Ovary (tissue), 3 donors: ENCODE data around the gene SMIM41.

ENCODE experiments used
- CTCF ChIP-seq, 3 donors: fragments of 450-650 bp in 2 of 3; fragments of 200-600 bp in 1 of 3; IDR thresholded peaks; one replicate each; pipeline versions ENCODE4 v1.5.1 to v1.8.0; 2016 to 2022; ENCODE audit warnings: antibody characterized with exemption in 3 of 3, mild to moderate bottlenecking in 1 of 3
- POLR2A ChIP-seq: fragments of 450-650 bp; IDR thresholded peaks from one replicate; pipeline ENCODE4 v1.6.1; 2017; ENCODE audit warnings: antibody characterized with exemption, mild to moderate bottlenecking, moderate library complexity
- donor health status: DM: no; HTN: no; CAD: no.

- TF ChIP-seq CTCF (IDR thresholded peaks at IDR 0.05) (no peak), POLR2A (no peak)
These were observed 75.8 kb downstream of the SMIM41 start for GRCh38 chr12:52155048-52155868.
